ENCODE measurements around the gene CFAP92.

DNA sequence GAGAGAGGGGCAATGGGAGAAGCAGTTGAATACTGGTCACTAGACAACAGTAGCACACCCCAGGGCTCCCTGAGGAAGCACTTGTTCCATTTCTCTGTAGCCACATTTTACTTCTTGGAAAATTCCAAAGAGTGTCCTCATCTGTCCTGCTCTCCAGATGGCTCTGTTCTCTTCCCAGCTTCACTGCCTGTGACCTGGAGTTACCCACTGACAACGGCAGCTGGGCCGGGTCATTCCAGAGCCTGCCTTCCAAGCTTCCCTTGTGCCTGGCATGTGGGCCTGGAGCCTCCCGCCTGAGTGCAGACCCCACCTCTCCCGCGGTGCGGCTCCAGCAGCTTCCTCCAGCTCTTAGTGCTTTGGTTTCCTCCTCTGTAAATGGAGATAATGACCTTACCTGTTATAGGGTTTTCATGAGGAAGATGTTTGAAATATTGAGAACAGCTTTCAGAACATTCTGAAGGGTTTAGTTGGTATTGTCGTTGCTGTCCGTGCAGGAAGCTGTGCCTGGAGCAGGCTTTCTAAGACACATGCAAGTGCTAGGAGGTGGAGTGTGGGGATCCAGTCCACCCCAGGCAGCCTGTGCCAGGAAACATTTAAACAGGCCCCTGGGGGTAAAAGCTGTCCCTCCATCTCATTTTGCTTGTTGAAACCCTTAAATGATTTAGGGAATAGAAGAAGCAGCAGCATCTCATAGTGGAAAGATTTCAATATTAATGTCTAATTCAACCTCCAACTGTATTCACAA is 32.0 kb upstream of the CFAP92 start:
- TF ChIP-seq, protein P1, sequence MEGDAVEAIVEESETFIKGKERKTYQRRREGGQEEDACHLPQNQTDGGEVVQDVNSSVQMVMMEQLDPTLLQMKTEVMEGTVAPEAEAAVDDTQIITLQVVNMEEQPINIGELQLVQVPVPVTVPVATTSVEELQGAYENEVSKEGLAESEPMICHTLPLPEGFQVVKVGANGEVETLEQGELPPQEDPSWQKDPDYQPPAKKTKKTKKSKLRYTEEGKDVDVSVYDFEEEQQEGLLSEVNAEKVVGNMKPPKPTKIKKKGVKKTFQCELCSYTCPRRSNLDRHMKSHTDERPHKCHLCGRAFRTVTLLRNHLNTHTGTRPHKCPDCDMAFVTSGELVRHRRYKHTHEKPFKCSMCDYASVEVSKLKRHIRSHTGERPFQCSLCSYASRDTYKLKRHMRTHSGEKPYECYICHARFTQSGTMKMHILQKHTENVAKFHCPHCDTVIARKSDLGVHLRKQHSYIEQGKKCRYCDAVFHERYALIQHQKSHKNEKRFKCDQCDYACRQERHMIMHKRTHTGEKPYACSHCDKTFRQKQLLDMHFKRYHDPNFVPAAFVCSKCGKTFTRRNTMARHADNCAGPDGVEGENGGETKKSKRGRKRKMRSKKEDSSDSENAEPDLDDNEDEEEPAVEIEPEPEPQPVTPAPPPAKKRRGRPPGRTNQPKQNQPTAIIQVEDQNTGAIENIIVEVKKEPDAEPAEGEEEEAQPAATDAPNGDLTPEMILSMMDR (IDR thresholded peaks at IDR 0.05): no peak
- no peak for TF ChIP-seq POLR2AphosphoS5 (IDR thresholded peaks at IDR 0.05)
- TF ChIP-seq POLR2A (IDR thresholded peaks at IDR 0.05): no peak

Data from breast epithelium (tissue), 3 donors.